GDM1 (cell line): Measurements from ENCODE around the gene HSPB6.
A peak's percentile ranks its signal among the peaks of the same experiment; 100 is the strongest.
"Not testable (repeated sequence)": the region's sequence is repeated elsewhere in the genome, so short reads cannot be mapped to it uniquely, and the experiment has no call there.

ENCODE experiments used
- DNase-seq: peaks from one replicate; lab custom pipeline; 2025; lab: John Stamatoyannopoulos, UW

HSPB6 gene

DNA sequence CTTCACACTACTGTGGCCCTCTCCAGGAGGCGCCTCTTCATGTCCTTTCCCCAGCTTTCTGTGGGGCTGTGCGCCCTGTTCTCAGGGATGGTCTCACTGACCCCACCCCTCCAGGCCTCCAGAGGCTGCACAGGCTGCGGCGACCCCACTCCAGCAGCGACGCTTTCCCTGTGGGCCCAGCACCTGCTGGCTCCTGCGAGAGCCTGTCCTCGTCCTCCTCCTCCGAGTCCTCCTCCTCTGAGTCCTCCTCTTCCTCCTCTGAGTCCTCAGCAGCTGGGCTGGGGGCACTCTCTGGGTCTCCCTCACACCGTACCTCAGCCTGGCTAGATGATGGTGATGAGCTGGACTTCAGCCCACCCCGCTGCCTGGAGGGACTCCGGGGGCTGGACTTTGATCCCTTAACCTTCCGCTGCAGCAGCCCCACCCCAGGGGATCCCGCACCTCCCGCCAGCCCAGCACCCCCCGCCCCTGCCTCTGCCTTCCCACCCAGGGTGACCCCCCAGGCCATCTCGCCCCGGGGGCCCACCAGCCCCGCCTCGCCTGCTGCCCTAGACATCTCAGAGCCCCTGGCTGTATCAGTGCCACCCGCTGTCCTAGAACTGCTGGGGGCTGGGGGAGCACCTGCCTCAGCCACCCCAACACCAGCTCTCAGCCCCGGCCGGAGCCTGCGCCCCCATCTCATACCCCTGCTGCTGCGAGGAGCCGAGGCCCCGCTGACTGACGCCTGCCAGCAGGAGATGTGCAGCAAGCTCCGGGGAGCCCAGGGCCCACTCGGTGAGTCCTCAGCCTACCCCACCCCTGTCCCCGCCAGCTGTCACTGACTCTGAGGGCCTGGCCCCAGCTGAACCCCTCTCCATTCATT, 29.7 kb upstream of the HSPB6 start:
- DNase-seq: no peak

DNA sequence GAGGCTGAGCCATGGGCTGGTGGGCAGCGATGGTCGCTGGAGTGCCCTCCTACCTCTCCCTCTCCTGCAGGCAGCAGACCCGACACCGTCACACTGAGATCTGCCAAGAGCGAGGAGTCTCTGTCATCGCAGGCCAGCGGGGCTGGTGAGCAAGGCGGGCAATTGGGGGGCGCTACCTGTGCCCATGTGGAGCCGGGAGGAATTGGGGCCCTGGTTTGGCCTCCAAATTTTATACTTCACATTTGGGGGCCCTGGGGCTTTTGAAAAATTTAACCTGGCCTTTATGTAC, 28.5 kb upstream of the HSPB6 start:
- no peak for DNase-seq

DNA sequence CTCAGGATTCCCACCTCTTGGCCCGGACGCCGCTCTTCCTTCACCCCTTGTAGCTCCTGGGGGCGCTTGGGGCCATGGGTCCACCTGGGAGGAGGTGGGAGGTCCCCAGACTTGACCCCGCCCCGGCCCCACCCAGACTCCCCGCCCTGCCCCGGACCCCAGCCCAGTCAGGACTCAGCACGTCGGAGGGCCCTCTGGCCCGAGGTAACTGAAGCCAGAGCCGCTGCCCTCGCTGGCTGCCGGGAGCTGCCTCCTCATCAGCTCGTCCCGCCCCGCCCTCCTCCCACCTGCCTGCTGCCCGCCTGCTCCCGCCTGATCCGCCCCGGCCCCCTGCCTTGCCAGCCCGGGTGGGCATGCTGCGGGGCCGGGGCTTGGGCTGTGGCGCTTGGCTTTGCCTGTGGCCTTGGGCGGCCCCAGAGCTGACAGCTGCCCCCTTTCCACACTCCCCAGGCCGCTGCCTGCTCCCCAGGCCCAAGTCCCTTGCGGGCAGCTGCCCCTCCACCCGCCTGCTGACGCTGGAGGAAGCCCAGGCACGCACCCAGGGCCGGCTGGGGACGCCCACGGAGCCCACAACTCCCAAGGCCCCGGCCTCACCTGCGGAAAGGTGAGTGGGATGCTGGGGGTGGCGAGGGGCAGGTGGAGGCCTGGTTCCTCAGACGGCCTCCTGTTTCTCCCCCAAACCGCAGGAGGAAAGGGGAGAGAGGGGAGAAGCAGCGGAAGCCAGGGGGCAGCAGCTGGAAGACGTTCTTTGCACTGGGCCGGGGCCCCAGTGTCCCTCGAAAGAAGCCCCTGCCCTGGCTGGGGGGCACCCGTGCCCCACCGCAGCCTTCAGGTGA, 27.9 kb upstream of the HSPB6 start:
- DNase-seq: no peak

- no peak for DNase-seq
Observed at GRCh38 chr19:35783469-35784434, 26.9 kb upstream of the HSPB6 start.

GRCh38 chr19:35782589-35782988, 25.8 kb upstream of the HSPB6 start:
- no peak for DNase-seq

DNA sequence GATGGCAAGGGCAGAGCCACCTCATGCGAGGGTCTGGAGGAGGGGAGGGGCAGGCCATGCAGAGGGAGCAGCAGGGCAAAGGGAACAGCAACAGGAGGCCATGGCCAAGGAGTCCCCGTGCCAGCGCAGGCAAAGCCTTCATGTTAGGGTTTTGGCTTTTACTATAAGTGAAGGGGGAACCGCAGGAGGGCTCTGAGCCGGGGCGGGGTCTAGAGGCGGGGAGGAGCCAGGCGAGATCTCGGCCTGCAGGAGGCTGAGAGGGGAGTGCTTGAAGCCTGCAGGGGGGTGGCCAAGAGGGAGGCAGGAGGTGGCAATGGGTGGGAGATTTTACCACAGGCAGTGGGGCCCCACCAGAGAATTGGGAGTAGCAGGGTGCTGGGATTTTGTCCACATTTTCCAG, 24.8 kb upstream of the HSPB6 start:
- DNase-seq: no peak

GRCh38 chr19:35780717-35781116, 23.9 kb upstream of the HSPB6 start:
- no peak for DNase-seq

GRCh38 chr19:35780058-35780457, 23.2 kb upstream of the HSPB6 start:
- DNase-seq: no peak

DNA sequence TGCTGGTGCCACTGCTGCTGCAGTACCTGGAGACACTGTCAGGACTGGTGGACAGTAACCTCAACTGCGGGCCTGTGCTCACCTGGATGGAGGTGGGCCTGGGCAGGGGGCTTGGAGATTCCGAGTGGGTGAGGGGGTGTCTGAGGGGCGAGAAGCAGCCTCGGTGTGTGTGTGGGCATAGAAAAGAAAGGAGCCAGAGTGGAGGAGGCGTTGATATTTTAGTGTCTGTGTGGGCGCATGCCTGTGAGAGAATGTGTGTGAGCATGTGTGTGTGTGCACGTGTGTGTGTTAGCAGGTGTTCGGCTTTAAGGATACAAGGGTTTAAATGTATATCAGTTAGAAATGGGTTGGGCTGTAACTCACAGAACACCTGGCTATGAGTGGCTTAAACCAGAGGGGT, 22.2 kb upstream of the HSPB6 start:
- no peak for DNase-seq

DNA sequence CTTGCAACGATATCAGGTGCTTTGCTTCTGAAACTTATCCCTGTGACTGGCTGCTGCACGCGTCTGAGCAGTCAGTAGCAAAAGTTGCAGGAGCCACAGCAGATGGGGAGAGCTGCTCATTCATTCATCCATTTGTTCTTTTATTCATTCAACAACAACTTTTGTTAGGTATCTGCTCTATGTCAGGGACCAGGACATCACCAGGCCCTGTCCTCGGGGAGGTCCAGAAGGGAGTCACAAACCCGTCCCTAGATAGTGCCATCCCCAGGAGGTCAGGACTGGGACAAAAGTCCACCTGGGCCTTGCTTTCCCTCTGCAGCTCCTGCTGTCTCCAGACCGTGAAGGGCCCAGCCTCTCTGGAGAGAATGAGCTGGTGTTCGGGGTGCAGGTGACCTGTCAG, 21.1 kb upstream of the HSPB6 start:
- no peak for DNase-seq

- DNase-seq: no peak
Observed at GRCh38 chr19:35777086-35777841, 20.4 kb upstream of the HSPB6 start.

DNA sequence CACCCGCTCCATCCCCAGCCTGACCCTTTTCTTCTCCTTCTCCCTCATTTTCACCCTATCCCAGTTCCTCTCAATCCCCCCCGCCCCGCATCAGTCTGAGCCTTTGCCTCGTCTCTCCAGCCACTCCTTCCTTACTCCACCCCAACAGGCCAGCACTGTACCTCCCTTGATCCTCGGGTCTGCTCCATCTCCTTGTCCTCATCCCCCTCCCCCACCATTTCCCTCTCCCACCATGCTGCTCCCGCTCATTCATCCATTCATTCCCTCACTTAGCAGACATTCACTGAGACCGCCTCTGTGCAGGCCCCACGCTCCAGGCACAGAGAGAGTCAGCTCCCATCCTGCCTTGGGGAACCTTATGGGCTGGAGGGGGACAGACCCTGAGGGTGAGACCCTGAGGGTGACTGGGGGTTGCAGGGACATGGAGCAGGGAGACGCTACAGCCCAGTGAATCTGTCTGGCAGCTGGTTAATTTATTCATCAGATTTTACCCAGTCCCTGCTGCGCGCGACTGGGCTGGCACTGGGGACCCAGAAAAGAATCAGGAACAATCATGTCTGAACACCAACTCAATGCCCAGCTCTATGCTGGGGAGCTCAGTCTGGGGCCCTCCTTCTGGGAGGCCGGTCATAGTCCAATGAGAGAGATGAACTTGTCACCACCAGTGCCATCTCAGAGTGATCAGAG, 19.4 kb upstream of the HSPB6 start:
- DNase-seq: no peak

GRCh38 chr19:35775298-35776101, 18.7 kb upstream of the HSPB6 start, which contains the start of gene ARHGAP33:
TSS of gene ARHGAP33 (plus strand) at chr19:35775564. CDS start at chr19:35775659, 95 bp downstream.
- DNase-seq: peak; percentile 96

- DNase-seq: no peak
Observed at GRCh38 chr19:35775046-35775297, 18.1 kb upstream of the HSPB6 start.

DNA sequence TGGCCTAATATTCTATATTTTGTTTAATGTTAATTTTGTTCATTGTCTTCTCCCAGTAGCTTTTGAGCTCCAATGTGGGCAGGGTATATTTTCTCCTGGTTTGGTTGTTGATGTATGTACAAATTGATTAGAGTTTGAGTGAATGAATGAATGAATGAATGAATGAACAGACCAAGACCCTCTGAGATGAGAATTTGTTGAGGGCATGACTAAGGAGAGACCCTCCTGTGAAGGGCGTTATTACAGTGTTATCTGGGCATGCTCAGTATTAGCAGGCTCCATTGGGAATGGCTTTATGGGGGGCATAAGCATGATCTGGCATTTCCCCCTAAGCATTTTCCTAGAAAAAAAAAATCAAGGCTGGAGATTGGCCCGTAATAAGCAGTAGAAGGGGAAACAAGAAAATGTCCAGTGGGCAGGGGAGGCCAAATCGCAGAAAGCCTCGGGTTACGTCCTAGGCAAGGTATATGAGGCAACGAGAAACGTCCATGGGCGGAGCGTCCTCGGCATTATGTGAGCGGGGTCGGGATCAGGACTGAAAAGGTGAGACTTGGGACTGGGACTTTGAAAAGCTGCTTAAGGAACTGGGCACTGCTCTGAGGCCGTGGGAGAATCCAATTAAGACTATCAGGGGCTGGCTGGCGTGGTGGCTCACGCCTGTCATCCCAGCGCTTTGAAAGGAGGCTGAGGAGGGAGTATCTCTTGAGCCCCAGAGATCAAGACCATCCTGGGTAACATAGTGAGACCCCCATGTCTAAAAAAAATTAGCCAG, 17.6 kb upstream of the HSPB6 start:
- no peak for DNase-seq

DNA sequence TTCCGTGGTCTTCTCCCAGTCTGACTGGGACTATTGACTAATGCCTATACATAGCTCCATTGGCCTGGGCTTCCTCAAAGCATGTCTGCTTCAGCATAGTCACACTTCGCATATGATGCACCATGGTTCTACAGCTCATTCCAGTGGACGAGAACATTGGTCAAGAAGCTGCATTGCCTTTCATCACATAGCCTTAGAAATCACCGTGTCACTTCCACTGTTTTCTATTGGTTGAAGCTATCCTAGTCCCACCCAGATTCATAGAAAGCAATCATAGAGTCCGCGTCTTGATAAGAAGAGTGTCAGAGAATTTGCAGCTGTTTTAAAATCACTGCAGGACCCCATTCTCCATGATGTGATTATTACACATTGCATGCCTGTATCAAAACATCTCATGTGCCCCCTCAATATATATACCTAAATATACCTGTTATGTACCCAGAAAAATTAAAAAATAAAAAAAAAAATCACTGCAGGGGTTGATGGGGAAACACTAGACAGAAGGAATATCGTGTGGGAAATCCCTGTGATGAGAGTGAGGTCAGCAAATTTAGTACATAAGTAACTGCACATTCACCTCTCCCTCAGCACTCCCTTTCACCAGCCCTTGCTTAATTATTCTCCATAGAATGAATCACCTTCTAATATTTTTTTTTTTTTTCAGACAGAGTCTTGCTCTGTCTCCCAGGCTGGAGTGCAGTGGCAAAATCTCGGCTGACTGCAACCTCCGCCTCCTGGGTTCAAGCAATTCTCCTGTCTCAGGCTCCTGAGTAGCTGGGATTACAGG, 16.4 kb upstream of the HSPB6 start:
- no peak for DNase-seq

DNA sequence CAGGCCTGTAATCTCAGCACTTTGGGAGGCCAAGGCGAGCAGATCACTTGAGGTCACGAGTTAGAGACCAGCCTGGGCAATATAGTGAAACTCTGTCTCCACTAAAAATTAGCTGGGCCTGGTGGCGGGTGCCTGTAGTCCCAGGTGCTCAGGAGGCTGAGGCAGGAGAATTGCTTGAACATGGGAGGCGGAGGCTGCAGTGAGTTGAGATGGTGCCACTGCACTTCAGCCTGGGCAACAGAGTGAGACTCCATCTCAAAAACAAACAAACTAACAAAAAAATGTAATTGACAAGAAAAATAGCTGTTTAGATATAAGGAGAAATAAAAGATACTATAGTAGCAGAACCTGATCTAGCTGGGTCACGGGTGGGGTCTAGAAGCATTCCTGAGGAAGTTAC, 15.5 kb upstream of the HSPB6 start:
- not testable (repeated sequence) for DNase-seq

GRCh38 chr19:35768082-35768421, 11.2 kb upstream of the HSPB6 start:
- DNase-seq: no peak
